Transverse colon (tissue), 4 donors: ENCODE data around the gene SYT7.

Experiments
- CTCF ChIP-seq, 5 experiments: fragments of 200-600 bp in 3 of 5; fragments of 450-650 bp in 2 of 5; sonication (generic) in 3 of 5; IDR thresholded peaks; 1 replicate in 2 of 5; 2 replicates in 3 of 5; pipeline ENCODE4 v1.5.1; 2016 to 2017; ENCODE audit warnings: antibody characterized with exemption in 5 of 5, inconsistent platforms in 3 of 5, mild to moderate bottlenecking in 2 of 5, moderate library complexity in 1 of 5
- POLR2AphosphoS5 ChIP-seq, 3 donors: sonication (generic); formaldehyde crosslinking; IDR thresholded peaks; one replicate each; pipeline ENCODE4 v1.6.1; 2016; ENCODE audit warnings: antibody characterized with exemption in 3 of 3

DNA sequence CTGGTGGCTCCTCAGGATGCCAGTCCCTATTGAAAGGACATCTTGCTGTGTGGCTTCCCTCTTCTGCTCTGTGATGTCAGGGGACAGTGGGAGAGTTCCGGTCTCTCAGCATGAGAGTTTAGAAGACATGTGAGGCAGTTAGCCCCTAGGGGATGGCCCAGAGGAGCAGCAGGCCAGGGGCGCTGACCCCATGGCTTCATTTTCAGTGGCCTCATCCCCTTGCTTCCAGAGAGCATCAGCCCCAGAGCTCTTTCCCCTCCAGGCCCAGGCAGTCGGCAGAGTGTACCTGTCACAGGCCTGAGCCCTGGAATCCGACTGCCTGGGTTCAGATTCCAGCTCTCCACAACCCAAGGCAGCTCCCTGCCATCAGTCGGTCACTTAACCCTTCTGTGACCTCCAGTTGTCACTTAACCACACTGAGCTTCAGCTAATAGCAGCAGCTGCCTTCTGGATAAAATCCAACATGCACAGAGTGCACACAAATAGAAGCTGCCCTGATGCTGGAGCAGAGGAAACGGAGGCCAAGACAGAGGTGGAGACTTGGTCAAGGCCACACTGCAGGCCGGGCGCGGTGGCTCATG is 86.4 kb downstream of the SYT7 start:
- no peak for TF ChIP-seq CTCF (IDR thresholded peaks at IDR 0.05)
- no peak for TF ChIP-seq POLR2AphosphoS5 (IDR thresholded peaks at IDR 0.05)
